NCI-H146 treated with DMSO at 0.1 percent for 48 hours (cell line): ENCODE data around the gene CFAP46.
"Not testable (repeated sequence)": the region's sequence is repeated elsewhere in the genome, so short reads cannot be mapped to it uniquely, and the experiment has no call there.

ENCODE experiments used
- DNase-seq: peaks from one replicate; lab custom pipeline; 2025; ENCODE audit not compliant: unreplicated experiment; lab: John Stamatoyannopoulos, UW

Gene CFAP46

DNA sequence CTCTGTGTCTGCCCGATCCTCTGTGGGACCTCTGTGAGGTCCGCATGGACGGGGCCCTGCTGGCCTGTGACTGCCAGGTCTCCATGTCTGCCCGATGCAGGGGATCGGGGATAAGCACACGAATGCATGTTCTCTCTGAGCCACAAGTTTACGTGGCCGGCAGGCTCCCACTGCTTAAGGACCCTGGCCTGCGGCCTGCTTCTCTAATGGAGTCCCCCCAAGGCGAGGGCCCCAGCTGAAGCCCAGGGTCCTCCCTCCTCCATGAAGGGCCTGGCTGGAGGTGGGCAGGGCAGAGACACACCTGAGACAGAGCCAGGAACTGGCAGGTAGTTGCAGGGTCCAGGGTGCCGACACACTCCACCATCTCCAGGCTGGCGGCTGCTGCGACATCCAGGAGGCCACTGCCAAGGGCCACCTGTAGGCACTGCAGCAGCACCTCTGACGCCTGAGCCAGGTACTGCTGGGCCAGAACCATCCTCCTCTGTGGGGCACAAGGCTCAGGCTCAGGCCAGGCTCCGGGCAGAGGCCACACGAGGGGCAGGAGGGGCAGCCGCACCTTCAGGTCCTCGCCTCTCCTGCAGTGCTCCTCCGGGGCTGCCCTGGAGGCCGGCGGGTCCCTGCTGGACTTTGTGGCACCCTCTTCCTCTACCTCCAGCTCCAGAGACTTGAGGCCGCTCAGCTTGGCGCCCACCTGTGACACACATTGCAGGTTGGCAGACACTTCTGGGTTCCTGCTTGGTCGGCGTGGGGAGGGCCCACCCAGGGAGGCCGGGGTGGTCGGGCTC is 95.5 kb downstream of the CFAP46 start:
- no peak for DNase-seq

DNA sequence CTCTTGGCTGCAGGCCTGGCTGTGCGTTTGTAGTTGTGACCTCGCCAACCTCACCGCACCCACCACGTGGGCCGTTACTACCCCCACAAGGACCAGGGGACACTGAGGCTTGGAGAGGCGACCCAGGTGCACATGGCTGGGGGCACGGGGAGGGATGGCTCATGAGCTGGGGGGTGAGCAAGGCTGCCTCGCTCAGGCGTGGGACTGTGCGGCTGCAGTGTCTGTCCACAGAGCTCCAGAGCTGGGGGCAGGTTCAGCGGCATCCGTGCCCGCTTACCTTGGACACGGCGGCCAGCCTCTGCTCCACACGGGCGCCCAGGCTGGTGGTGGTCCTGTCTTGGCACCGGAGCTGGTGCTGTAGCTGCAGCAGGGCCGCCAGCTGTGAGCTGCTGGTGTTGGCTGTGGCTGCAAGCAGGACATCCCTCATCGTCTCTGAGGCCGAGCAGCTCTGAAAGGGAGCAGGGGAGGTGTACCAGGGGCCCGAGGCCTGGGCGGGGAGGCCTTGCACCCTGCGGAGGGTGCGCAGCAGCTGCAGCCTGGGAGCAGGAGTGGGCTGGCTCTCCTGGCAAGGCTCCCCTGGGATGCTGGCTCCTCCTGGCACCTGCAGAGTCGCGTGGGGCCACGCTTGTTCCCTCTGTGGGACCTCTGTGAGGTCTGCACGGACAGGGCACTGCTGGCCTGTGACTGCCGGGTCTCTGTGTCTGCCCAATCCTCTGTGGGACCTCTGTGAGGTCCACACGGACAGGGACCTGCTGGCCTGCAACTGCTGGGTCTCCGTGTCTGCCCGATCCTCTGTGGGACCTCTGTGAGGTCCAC is 96.4 kb downstream of the CFAP46 start:
- no peak for DNase-seq

DNA sequence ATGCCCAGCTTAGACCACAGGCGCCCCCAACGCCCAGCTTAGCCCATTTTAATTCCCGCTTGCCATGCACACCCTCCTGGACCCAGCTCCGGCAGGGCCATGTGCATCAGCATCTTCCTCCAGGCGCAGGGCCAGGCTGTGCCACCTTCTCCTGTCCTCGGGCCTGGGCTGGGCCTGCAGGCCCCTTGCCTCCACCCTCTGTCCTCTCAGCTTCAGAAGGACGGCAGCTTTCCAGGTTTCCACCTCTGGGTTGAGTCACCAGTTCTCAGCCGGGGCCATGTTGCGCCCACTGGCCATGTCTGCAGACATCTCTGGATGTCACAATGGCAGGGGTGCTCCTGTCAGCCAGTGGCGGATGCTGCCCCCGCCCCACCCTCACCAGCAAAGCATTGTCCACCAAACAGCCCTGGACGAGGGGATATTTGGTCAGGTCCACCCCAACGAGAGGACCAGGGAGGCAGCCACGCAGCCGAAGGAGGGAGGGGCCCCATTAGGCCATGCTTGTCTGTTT is 97.3 kb downstream of the CFAP46 start:
- DNase-seq: no peak

GRCh38 chr10:132844069-132844809 is 98.1 kb downstream of the CFAP46 start:
- DNase-seq: no peak

DNA sequence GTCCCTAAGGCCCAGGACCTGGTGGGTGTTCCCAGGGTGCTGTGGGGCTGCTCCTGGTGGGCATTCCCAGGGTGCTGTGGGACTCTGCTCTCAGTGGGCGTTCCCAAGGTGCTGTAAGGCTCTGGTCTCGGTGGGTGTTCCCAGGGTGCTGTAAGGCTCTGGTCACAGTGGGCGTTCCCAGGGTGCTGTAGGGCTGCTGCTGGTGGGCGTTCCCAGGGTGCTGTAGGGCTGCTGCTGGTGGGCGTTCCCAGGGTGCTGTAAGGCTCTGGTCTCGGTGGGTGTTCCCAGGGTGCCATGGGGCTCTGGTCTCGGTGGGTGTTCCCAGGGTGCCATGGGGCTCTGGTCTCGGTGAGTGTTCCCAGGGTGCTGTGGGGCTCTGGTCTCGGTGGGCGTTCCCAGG is 99.1 kb downstream of the CFAP46 start:
- not testable (repeated sequence) for DNase-seq

- no peak for DNase-seq
These were observed 100.0 kb downstream of the CFAP46 start for GRCh38 chr10:132842397-132842796.

DNA sequence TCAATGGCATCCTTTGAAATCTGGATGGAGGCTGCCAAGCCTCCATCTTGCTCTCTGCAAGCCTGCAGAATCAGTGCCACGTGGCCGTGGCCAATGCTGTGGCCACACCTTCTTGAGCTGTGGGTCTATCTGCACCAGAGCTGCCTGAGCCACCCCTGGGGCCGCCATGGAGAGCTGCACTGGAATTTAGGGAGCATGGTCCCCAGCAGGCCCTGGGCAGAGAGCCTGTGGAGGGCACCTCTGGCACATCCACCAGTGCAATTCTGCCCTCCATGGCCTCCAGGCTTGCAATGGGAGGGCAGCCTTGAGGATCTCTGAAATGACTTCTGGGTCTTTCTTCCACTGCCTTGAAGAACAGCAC is 100.8 kb downstream of the CFAP46 start:
- no peak for DNase-seq

DNA sequence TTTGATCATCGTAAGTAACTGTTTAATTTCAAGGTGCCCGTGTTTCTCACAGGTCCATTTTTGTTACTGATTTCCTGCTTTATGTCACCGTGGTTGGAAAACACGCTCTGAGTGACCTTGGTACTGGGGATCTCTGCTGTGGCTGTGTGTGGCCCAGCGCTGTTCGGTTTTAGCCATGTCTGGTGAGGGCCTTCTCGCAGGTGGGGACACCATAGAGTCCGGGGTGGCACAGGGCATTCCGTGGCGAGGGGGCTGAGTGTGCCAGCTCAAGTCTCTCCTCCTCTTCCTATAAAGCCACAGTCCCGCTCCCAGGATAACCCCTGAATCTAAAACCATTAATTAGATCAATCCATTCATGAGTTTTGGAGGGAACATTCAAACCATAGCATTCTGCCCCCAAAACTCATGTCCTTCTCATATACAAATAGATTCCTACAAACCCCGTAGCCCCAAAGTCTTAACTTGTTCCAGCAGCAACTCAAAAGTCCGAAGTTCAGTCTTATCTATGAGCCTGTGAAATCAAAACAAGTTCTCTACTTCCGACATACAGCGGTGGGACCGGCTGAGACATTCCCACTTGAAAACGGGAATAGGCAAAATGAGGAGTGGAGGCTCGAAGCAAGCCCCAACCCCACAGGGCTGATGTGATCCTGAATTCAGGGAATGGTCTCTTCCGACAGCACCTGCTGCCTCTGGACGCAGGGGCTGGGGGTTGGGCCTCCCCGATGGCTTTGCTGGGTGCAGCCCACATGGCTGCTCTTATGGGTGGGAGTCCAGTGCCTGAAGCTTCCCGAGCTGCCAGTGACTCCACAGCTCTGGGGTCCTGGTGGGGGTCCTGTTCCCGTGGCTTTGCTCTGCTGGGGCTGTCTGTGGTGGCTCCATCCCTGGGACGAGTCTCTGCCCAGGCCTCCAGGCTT is 101.4 kb downstream of the CFAP46 start:
- no peak for DNase-seq

DNA sequence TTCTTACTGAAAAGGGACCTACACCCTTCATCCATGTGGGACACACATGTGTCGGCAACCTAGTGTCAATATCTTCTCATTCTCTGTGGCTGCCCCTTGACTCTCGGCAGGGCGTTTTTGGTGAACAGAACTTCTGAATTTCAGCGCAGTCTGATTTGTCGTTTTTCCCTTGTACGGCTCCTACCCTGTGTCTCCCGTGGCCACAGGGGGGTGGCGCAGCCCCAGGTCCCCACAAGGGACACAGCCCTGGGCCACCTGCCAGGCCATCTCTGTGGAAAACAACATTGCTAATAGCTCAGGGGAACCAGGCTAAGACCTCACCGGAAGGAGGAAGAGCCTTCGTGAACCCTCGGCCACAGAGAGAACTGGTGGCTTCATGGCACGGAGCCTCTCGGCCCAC is 103.3 kb downstream of the CFAP46 start:
- DNase-seq: no peak

DNA sequence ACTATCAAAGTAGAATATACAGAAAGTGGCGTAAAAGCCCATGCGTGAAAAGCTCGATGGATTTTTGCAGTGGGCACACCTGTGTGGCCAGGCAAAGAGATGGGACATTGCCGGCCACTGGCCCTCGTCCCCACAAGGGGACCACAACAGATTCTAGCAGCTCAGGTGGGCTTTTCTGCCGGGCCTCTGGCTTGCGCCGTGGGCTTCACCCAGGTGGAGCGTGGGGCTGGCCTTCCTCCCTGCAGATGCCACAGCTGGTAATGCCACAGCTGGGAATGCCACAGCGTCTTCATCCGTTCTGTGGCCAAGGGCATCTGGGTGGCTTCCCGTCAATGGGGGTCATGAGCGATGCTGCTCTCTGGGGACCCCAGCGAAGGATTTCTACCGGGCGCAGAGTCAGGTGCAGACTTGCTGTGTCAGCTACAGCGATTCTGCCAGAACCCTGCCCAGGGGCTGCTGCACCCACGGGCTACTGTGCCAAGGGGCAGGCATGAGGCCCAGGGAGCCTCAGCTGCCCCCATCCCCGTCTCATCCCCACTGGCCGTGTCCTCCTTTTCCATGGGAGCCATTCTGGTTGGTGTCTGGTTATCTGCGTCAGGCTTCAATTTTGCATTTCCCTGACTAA is 103.9 kb downstream of the CFAP46 start:
- no peak for DNase-seq

- no peak for DNase-seq
These were observed 104.5 kb downstream of the CFAP46 start for GRCh38 chr10:132837905-132838304.

DNA sequence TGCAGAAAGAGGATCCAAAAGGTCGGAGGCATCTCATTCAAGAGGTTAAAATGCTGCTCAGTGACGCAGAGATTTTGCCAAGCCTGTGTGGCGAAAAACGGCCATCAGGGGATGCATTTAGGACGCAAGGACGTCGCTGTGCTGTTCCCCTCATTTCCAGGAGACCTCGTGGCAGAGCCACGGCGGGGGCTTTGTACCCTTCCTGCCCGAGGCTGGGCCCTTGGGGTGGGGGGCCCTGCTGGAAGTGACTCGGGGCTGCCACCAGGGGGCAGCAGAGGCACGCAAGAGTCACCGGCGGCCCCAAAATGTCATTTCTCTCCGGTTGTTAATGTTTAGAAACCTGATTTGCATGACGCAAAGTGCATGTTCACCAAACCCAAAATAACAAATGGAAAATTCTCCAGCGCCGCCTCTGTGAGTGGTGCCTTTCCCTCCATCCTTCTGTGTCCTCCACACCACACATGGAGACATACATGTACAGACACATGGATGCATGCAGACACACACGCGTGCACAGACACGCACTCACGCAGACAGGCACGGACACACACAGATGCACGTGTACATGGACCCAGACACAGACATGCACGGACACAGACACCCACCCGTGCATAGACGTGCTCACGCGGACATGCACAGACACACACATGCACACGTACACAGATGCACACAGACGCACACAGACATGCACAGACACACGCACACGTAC is 105.4 kb downstream of the CFAP46 start:
- no peak for DNase-seq

GRCh38 chr10:132836248-132836831 is 106.0 kb downstream of the CFAP46 start:
- no peak for DNase-seq

DNA sequence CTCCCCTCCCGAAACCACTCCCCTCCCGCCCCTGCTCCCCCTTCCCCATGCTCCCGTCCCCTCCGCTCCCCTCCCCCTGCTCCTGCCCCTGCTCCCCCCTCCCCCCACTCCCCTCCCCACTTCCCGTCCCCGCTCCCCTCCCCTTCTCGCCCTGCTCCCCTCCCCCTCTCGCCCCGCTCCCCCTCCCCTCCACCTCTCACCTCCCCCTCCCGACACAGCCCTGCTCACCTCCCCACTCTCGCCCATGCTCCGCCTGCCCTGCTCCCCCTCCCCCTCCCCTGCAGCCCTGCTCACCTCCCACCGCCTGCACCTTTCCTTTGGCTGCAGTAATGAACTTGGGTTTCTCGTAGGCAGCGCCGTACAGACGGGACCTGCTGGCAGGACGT is 106.5 kb downstream of the CFAP46 start:
- DNase-seq: no peak

GRCh38 chr10:132834891-132835847 is 107.2 kb downstream of the CFAP46 start:
- no peak for DNase-seq

DNA sequence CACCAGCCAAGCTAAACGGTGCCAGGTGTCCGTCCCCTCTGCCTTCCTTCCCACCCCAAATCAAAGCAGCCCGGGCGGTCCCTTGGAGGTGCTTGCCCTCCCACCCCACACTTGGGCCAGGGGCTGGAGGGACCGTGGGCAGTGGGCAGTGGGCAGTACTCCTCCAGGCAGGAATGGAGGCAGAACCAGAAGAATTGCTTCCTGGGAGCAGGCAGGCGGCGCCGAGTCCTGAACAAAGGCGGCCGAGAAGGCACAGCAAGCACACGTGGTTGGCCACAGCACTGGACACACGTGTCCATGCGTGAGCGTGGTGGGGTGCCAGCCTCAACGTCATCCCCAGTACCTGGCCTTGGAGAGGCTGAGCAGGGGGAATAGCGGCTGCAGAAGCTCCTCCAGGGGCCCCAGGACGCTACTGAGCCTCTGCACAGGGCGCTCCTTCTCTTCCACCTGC is 108.0 kb downstream of the CFAP46 start:
- no peak for DNase-seq

- DNase-seq: no peak
These were observed 108.8 kb downstream of the CFAP46 start for GRCh38 chr10:132833421-132834111.
